T-helper 9 cell (primary cell): Measurements from ENCODE around the gene KRT77.
A peak's percentile ranks its signal among the peaks of the same experiment; 100 is the strongest.
"Not testable (repeated sequence)": the region's sequence is repeated elsewhere in the genome, so short reads cannot be mapped to it uniquely, and the experiment has no call there.

ENCODE experiments used
- DNase-seq: peaks from one replicate; pipeline ENCODE4 v3.0.0-alpha.2; 2020
- total RNA-seq, 2 donors: gene quantifications; one replicate each; lab custom pipeline; 2026; lab: John Stamatoyannopoulos, UW

Gene KRT77
- total RNA-seq, result 0 reads per million in 2 donors

DNA sequence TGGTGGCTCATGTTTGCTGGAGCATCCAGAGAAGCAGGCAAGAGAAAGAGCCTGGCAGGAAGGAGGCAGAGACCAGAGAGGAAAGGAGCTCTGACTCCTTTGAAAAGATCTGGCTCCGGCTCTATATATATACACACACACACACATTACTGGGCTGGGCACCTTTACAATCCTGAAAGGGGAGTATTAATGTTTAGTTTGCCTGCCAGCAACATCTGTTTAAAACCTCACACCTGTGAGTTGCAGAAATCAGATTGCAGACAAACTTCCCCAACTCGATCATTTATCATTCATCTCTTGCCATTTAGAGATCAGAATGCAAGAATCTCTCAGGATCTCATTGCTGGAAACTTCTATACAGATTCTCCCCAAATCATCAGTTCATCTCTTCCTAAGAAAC, at the start of gene KRT77:
KRT77 (minus strand) TSS at position 101 of the 400 bp plus-strand sequence; CDS start at position 11, 90 bp downstream.
- DNase-seq, result no peak

DNA sequence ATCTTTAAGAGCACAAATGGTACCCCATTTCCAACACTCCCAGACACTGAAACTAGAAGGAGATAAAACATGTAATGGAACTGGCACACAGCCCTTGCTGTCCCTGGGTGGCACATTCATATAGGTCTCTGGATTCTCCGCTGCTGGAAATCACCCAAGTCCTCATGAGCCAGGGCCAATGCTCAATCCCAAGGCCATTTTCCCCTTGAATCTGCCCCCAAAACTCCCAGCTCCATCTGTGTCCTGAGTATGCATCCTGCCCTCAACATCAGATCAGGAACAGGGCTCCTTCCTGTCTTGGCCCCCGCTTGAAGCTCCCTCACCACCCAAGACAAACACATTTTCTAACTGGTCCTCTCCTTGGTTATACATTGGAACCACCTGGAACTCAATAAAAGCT, 49.2 kb upstream of the KRT77 start:
- DNase-seq, result no peak

DNA sequence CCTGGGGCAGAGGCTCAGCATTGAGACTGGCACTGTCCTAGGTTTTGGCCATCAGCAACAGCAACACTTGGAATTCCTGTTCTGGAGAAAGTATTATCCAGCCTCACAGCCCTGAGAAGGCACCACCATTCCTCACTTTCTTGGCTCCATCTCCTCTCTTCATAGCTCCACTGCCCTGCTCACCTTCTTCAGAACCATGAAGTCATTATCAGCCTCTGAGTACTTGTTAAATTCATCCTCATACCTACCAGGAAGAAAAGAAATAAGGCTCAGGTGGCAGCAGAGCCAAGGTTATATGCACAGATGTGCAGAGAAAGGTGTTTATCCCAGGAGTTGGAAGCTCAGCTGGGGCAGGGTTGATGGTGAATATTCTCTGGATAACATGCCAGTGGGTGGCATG, 48.5 kb upstream of the KRT77 start:
- DNase-seq, result no peak

- DNase-seq, result not testable (repeated sequence)
Observed at GRCh38 chr12:52750532-52750931, 47.2 kb upstream of the KRT77 start.

DNA sequence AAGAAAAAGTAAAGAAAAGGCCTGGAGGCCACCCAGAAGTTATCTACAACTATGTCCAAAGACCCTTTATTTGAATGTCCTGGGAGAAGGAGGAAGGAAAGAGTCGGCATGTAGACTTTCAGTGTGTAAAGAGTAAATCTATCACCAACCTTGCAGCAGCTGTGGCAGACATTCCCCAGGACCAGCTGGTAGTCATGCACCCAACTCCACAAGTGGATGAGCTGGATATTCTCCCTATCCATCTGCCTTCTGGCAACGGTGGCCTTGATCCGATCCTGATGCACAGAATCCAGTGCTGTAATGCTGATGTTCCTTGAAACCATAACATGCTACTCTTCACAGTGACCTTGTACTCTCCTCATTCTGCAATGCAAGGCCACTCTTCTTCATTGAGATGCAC, 46.5 kb upstream of the KRT77 start:
- DNase-seq, result no peak

DNA sequence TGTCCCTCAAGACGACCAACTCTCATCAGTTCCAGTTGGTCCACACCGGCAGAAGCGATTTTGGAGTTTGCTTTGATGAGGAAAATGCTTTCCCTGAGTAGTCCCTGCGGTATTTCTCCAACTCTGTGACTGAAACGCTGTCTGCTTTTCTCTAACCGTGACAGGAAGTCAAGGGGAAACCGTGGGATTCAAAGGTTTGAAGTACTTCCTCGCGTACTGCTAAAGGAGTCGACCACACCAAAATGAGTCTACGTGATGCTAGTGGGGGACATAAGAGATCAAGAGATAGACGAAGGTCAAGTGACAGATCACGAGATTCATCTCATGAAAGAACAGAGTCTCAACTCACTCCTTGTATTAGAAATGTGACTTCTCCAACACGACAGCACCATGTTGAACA, 45.3 kb upstream of the KRT77 start:
- no peak for DNase-seq

DNA sequence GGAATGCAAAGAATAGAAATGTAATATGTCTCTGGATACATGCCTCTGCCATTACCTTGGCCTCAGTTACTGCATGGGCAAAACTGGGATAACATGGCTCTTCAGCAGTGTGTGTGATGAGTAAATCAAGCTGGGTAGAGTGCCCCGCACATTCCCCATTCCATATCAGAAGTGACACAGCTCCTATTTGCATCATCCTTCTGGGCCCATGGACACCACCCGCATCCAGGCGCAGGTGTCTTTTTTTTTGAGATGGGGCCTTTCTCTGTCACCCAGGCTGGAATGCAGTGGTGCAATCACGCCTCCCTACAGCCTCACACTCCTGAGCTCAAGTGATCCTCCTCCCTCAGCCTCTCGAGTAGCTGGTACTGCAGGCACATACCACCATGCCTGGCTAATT, 42.2 kb upstream of the KRT77 start:
- DNase-seq, result no peak

GRCh38 chr12:52744493-52745156, 41.3 kb upstream of the KRT77 start:
- DNase-seq, result no peak

- no peak for DNase-seq
Observed at GRCh38 chr12:52742822-52743457, 39.6 kb upstream of the KRT77 start.

DNA sequence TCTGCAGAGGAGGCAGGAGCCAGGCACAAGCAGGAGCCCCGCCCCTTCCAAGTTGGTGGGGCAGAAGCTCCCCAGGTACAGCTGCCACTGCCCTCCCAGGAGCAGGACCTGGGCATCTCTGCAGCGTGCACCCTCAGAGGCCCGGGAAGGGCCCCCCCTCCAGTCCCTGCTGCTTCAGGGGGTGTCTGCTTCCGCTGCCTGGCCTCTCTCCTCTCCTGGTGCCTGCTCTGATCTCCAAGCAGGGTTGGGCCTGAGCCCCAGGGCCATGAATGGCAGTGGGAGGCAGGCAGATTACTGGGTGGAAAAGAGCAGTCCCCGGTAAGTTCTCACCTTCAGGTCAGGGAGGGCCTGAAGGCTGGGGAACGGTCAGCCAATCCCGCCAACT, 38.9 kb upstream of the KRT77 start:
- no peak for DNase-seq

DNA sequence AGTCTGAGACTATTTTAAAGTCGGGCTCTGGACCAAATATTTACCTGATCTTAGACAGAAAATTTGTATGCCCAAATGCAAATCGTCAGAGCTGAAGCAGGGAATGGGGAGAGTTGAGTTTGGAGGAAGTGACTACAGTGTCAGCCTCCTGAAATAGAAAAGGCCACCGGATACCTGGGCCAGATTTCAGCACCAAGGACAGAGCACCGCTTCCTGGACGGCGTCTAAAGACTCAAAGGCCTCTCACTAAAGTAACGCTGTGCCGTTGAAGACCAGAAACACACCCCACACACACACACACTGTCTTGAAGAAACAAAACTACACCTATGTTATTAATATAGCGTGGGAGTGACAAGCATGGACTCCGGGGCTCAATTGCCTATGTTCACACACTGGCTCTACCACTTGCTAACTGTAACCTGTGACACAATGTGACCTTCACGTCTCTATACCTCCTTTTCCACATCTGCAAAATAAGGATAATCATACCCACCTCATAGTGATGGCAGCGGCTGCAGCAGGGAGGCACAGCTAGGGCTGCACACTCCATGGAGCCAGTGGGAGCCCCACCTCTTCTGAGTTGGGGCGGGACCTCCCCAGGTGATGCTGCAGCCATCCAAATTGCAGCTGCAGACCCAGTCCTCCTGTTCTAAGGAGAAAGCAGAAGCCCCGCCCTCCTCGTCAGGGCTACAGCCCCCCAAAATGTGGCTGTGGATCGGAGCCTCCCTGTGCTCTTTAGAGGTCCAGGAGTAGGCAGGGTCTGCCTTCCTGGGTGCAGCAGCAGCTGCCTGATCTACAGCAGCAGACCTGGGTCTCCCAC, 38.3 kb upstream of the KRT77 start:
- DNase-seq, result peak; percentile 30

GRCh38 chr12:52740584-52740983, 37.3 kb upstream of the KRT77 start:
- no peak for DNase-seq

DNA sequence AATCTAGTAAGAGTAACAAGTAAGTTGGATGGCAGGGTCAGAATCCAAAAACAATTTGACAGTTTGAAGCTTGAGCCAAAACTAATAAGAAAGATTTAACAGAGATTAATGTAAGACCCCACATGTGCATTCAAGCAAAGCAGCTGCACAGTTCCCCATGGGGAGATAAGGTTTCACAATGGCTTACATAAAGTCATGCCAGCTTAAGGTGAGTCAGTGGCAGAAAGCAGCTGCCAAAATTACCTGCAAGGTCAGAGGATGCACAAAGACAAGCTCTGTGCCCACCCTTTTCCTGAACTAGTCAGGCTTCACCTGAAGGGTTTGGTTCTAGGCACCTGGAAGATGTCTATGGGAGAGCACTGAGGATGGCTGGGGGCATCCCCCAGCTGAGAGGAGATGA, 36.6 kb upstream of the KRT77 start:
- DNase-seq, result no peak

- DNase-seq, result no peak
Observed at GRCh38 chr12:52735816-52736632, 32.7 kb upstream of the KRT77 start.

- no peak for DNase-seq
Observed at GRCh38 chr12:52735106-52735505, 31.8 kb upstream of the KRT77 start.

- no peak for DNase-seq
Observed at GRCh38 chr12:52730793-52731192, 27.5 kb upstream of the KRT77 start.

GRCh38 chr12:52730383-52730782, 27.1 kb upstream of the KRT77 start:
- DNase-seq, result no peak

- DNase-seq, result no peak
Observed at GRCh38 chr12:52729147-52729546, 25.8 kb upstream of the KRT77 start.

DNA sequence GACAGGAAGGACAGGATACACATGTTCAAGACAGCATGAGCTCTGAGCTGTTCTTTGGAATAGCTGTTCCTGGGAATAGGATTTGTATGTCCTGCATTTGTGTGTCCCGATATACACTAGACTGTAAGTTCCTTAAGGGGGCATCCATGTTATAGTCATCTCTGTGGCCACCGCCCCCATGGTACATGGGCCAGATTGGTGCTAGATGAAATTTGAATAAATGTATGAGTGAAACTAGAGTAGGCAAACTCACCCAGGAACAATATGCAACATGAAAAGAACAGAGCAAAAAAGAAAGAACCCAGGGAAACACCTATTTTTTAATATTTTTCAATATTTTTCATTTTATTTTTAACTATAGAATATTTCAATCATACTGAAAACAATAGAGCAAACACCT, 25.1 kb upstream of the KRT77 start:
- no peak for DNase-seq

DNA sequence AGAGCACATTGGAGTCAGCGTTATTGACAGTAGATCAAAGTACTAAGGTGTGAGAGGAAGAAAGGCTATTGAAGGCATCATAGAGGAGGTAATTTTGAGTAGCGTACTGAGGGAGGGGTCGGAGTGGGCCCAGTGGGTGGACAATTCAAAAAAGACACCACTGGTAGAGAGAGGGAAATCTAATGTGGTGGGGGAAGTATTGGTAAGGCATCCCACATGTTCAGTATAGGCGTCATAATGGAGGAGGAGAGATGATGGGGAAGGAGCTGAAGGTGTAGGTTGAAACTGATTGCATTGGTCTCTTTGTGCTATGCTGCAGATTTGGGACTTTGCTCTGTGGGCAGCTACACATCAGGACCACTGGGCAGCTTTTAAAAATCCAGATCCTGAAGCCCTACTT, 23.7 kb upstream of the KRT77 start:
- DNase-seq, result no peak

DNA sequence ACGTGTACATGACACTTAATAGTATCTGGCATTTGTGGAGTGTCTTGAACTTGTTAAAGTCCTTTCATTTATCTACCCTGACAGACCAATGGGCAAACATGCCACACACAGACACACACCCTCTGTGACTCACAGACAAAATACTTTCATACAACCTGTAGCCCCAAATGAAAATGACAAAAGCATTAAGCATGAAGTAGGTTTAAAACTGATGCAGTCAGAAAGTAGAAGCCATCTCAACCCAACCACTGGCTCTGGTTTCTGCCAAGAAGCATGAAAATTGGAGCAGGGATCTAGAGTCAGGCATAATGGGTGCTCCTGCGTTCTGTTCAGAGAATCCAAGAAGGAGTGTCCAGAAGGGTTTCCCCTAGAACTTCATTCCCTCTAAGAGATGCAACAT, 23.1 kb upstream of the KRT77 start:
- no peak for DNase-seq

- DNase-seq, result no peak
Observed at GRCh38 chr12:52724384-52724783, 21.1 kb upstream of the KRT77 start.

DNA sequence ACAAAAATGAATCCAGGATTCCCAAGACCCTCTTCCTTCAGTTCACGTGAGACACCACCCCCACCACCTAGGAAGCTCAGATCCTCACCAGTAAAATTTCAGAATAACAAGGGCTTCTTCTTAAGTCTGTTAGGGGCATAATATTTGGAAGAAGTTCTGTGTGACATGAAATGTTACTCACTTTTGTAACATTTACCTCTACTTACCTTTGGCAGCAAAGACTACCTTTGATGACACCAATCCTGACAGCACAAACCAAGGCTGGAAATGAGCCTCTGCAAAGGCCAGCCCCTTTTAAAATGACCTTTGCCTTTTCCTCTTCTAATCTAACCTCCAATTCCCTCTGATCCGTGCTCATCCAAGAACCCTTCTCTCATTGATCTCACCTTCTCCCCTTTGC, 19.4 kb upstream of the KRT77 start:
- DNase-seq, result no peak
